ENCODE results near the gene ZNF648.
"Not testable (repeated sequence)": the region's sequence is repeated elsewhere in the genome, so short reads cannot be mapped to it uniquely, and the experiment has no call there.

Gene ZNF648

GRCh38 chr1:182069028-182069466, 7.5 kb upstream of the ZNF648 start:
- DNase-seq = peak; percentile 29

- DNase-seq = no peak
Measured at GRCh38 chr1:182066934-182067333, 5.4 kb upstream of the ZNF648 start.

GRCh38 chr1:182065126-182065845, 3.8 kb upstream of the ZNF648 start:
- no peak for DNase-seq

GRCh38 chr1:182064611-182065010, 3.1 kb upstream of the ZNF648 start:
- DNase-seq = no peak

- no peak for DNase-seq
Measured at GRCh38 chr1:182062223-182062622, 711 bp upstream of the ZNF648 start.

- no peak for DNase-seq
Measured at GRCh38 chr1:182060877-182061276, 635 bp downstream of the ZNF648 start.

- DNase-seq = no peak
Measured at GRCh38 chr1:182059936-182060335, 1.6 kb downstream of the ZNF648 start.

- no peak for DNase-seq
Measured at GRCh38 chr1:182056601-182057366, 4.7 kb downstream of the ZNF648 start.

- DNase-seq = no peak
Measured at GRCh38 chr1:182054698-182055326, 6.7 kb downstream of the ZNF648 start.

- DNase-seq = no peak
Measured at GRCh38 chr1:182052355-182052754, 9.2 kb downstream of the ZNF648 start.

- no peak for DNase-seq
Measured at GRCh38 chr1:182051938-182052337, 9.6 kb downstream of the ZNF648 start.

- no peak for DNase-seq
Measured at GRCh38 chr1:182050481-182051448, 10.7 kb downstream of the ZNF648 start.

GRCh38 chr1:182048562-182048961, 12.9 kb downstream of the ZNF648 start:
- no peak for DNase-seq

- no peak for DNase-seq
Measured at GRCh38 chr1:182046763-182047162, 14.7 kb downstream of the ZNF648 start.

- DNase-seq = not testable (repeated sequence)
Measured at GRCh38 chr1:182045481-182045880, 16.0 kb downstream of the ZNF648 start.

GRCh38 chr1:182041615-182042014, 19.9 kb downstream of the ZNF648 start:
- DNase-seq = no peak

- no peak for DNase-seq
Measured at GRCh38 chr1:182038220-182038619, 23.3 kb downstream of the ZNF648 start.

- DNase-seq = no peak
Measured at GRCh38 chr1:182035097-182035770, 26.3 kb downstream of the ZNF648 start.

- no peak for DNase-seq
Measured at GRCh38 chr1:182032251-182032650, 29.3 kb downstream of the ZNF648 start.

GRCh38 chr1:182029379-182030331, 31.9 kb downstream of the ZNF648 start:
- DNase-seq = peak; percentile 81

- DNase-seq = no peak
Measured at GRCh38 chr1:182029002-182029378, 32.5 kb downstream of the ZNF648 start.
